HT1080 (cell line): ENCODE results near the gene QSOX2. TPM values are rescaled to one million over a fixed set of nuclear protein-coding genes. Genes with fewer than 3 reads are reported as not detected.

Experiments
- total RNA-seq: library from RNA; depleted of rRNA; stranded (reverse); fragments of >200 nt; shearing (Covaris generic); gene quantifications from 2 replicates; pipeline ENCODE4 v1.2.3, GENCODE V29; 2014; rRNA removed

The QSOX2 gene
- total RNA-seq, 1 experiment from 2014 or later, result 20.1 TPM

Other genes starting within 250 kb of the QSOX2 start
- 24.2 and 28.3 TPM in 2 replicates for gene NACC2, start 150.5 kb downstream of the QSOX2 start, total RNA-seq
- 47.1 and 63.7 TPM in 2 replicates for gene TMEM250, start 126.9 kb downstream of the QSOX2 start, total RNA-seq
- not detected in 2 replicates for gene LHX3, start 40.7 kb downstream of the QSOX2 start, total RNA-seq
- under 0.01 and 0.02 TPM in 2 replicates for gene CCDC187, start 58.3 kb upstream of the QSOX2 start, total RNA-seq
- gene GPSM1, start 81.7 kb upstream of the QSOX2 start, total RNA-seq, result 19.0 and 23.1 TPM in 2 replicates
- 36.6 and 44.0 TPM in 2 replicates for gene DNLZ, start 117.9 kb upstream of the QSOX2 start, total RNA-seq
- gene CARD9, start 127.9 kb upstream of the QSOX2 start, total RNA-seq, result 0.43 and 0.66 TPM in 2 replicates
- gene SNAPC4, start 154.4 kb upstream of the QSOX2 start, total RNA-seq, result 13.5 and 15.3 TPM in 2 replicates
- 114 and 125 TPM in 2 replicates for gene ENTR1, start 164.8 kb upstream of the QSOX2 start, total RNA-seq
- gene PMPCA, start 164.8 kb upstream of the QSOX2 start, total RNA-seq, result 88.6 and 104 TPM in 2 replicates
- 12.1 and 16.6 TPM in 2 replicates for gene INPP5E, start 194.0 kb upstream of the QSOX2 start, total RNA-seq
- gene SEC16A, start 237.2 kb upstream of the QSOX2 start, total RNA-seq, result 18.1 and 22.7 TPM in 2 replicates